Uterus (tissue), 2 donors: Measurements from ENCODE around the gene FAM83F.

Source experiments
- POLR2A ChIP-seq, 2 donors: fragments of 450-650 bp; IDR thresholded peaks; one replicate each; pipeline ENCODE4 v1.6.1; 2016; ENCODE audit warnings: antibody characterized with exemption in 2 of 2, mild to moderate bottlenecking in 1 of 2, moderate library complexity in 1 of 2
- TF ChIP-seq, protein P1 (sequence below), 4 experiments: fragments of 200-600 bp in 2 of 4; fragments of 450-650 bp in 2 of 4; sonication (generic) in 2 of 4; IDR thresholded peaks; one replicate each; pipeline ENCODE4 v1.5.1; 2016 to 2019; ENCODE audit warnings: antibody characterized with exemption in 4 of 4, mild to moderate bottlenecking in 2 of 4, moderate library complexity in 1 of 4

- TF ChIP-seq, protein P1, sequence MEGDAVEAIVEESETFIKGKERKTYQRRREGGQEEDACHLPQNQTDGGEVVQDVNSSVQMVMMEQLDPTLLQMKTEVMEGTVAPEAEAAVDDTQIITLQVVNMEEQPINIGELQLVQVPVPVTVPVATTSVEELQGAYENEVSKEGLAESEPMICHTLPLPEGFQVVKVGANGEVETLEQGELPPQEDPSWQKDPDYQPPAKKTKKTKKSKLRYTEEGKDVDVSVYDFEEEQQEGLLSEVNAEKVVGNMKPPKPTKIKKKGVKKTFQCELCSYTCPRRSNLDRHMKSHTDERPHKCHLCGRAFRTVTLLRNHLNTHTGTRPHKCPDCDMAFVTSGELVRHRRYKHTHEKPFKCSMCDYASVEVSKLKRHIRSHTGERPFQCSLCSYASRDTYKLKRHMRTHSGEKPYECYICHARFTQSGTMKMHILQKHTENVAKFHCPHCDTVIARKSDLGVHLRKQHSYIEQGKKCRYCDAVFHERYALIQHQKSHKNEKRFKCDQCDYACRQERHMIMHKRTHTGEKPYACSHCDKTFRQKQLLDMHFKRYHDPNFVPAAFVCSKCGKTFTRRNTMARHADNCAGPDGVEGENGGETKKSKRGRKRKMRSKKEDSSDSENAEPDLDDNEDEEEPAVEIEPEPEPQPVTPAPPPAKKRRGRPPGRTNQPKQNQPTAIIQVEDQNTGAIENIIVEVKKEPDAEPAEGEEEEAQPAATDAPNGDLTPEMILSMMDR (IDR thresholded peaks at IDR 0.05): no peak
- TF ChIP-seq POLR2A (IDR thresholded peaks at IDR 0.05): peak in 1 of 2 donors; percentile 10
Observed at GRCh38 chr22:40044870-40045834, 50.4 kb downstream of the FAM83F start.
